GM10847 (cell line): ENCODE results near the gene ANKRD9.

Experiments
- POLR2A ChIP-seq: IDR thresholded peaks from 2 replicates; pipeline ENCODE4 v1.6.1; 2011; ENCODE audit not compliant: insufficient read length; ENCODE audit errors: extremely low read depth

The ANKRD9 gene

GRCh38 chr14:102495491-102496330 lies 13.9 kb downstream of the ANKRD9 start:
- TF ChIP-seq POLR2A: no peak

GRCh38 chr14:102493585-102493984 lies 16.0 kb downstream of the ANKRD9 start:
- TF ChIP-seq POLR2A: no peak

- TF ChIP-seq POLR2A: no peak
Measured at GRCh38 chr14:102493096-102493495, 16.5 kb downstream of the ANKRD9 start.

GRCh38 chr14:102492531-102492910 lies 17.1 kb downstream of the ANKRD9 start:
- TF ChIP-seq POLR2A: no peak

GRCh38 chr14:102491786-102492530 lies 17.6 kb downstream of the ANKRD9 start:
- no peak for TF ChIP-seq POLR2A

GRCh38 chr14:102491366-102491765 lies 18.2 kb downstream of the ANKRD9 start:
- no peak for TF ChIP-seq POLR2A

GRCh38 chr14:102490456-102490855 lies 19.1 kb downstream of the ANKRD9 start:
- TF ChIP-seq POLR2A: no peak

- no peak for TF ChIP-seq POLR2A
Measured at GRCh38 chr14:102487204-102487577, 22.4 kb downstream of the ANKRD9 start.

GRCh38 chr14:102486513-102487203 lies 22.9 kb downstream of the ANKRD9 start:
- TF ChIP-seq POLR2A: no peak

- no peak for TF ChIP-seq POLR2A
Measured at GRCh38 chr14:102485693-102486512, 23.7 kb downstream of the ANKRD9 start.

GRCh38 chr14:102484316-102484715 lies 25.3 kb downstream of the ANKRD9 start:
- TF ChIP-seq POLR2A: no peak

- TF ChIP-seq POLR2A: no peak
Measured at GRCh38 chr14:102481791-102482238, 27.8 kb downstream of the ANKRD9 start.

- TF ChIP-seq POLR2A: no peak
Measured at GRCh38 chr14:102481371-102481770, 28.2 kb downstream of the ANKRD9 start.

GRCh38 chr14:102479777-102480176 lies 29.8 kb downstream of the ANKRD9 start:
- no peak for TF ChIP-seq POLR2A

GRCh38 chr14:102479107-102479506 lies 30.5 kb downstream of the ANKRD9 start:
- no peak for TF ChIP-seq POLR2A
